GM13976 (cell line): ENCODE measurements around the gene TBC1D2B.

ENCODE experiments used
- DNase-seq: peaks from one replicate; pipeline ENCODE4 v3.0.0; 2012; ENCODE audit warnings: low spot score
- CTCF ChIP-seq: IDR thresholded peaks from 2 replicates; pipeline ENCODE4 v1.5.1; 2012; ENCODE audit warnings: borderline replicate concordance, mild to moderate bottlenecking; ENCODE audit not compliant: insufficient read depth; ENCODE audit errors: extremely low read depth, missing control alignments, control extremely low read depth
- in situ Hi-C: fragments of 300-500 bp; cut with MboI; formaldehyde crosslinking; loops from one replicate; pipeline ENCODE4 v1.12.0; 2022; ENCODE audit warnings: low sequenced_read_pairs, mixed read lengths, inconsistent platforms; ENCODE audit not compliant: unreplicated experiment

Gene TBC1D2B

GRCh38 chr15:78059110-78059839, 18.2 kb downstream of the TBC1D2B start:
- in situ Hi-C loops: no loop called here
- no peak for DNase-seq
- no peak for TF ChIP-seq CTCF

GRCh38 chr15:78058401-78058935, 19.0 kb downstream of the TBC1D2B start:
- in situ Hi-C loops: no loop called here
- DNase-seq: no peak
- no peak for TF ChIP-seq CTCF

- TF ChIP-seq CTCF: no peak
- in situ Hi-C loops: no loop called here
- DNase-seq: no peak
Observed at GRCh38 chr15:78057803-78058202, 19.7 kb downstream of the TBC1D2B start.

GRCh38 chr15:78056714-78057269, 20.7 kb downstream of the TBC1D2B start:
- DNase-seq: no peak
- in situ Hi-C loops: no loop called here
- TF ChIP-seq CTCF: no peak

- in situ Hi-C loops: no loop called here
- TF ChIP-seq CTCF: no peak
- DNase-seq: no peak
Observed at GRCh38 chr15:78055919-78056713, 21.4 kb downstream of the TBC1D2B start.

GRCh38 chr15:78054966-78055365, 22.5 kb downstream of the TBC1D2B start:
- no peak for TF ChIP-seq CTCF
- no peak for DNase-seq
- in situ Hi-C loops: no loop called here
